Vagina (tissue), 2 donors: ENCODE results near the gene SLC22A5.

ENCODE experiments used
- CTCF ChIP-seq, 3 experiments: fragments of 450-650 bp in 2 of 3; fragments of 200-600 bp in 1 of 3; sonication (generic) in 1 of 3; IDR thresholded peaks; one replicate each; pipeline ENCODE4 v1.5.1; 2017 to 2019; ENCODE audit warnings: antibody characterized with exemption in 3 of 3, mild to moderate bottlenecking in 2 of 3, moderate library complexity in 2 of 3
- POLR2AphosphoS5 ChIP-seq, 2 donors: sonication (generic); formaldehyde crosslinking; IDR thresholded peaks; one replicate each; pipeline ENCODE4 v1.9.0; 2017; ENCODE audit warnings: antibody characterized with exemption in 2 of 2, mild to moderate bottlenecking in 2 of 2, low read depth in 1 of 2; ENCODE audit not compliant: insufficient read depth in 1 of 2

GRCh38 chr5:132417461-132417860 lies 48.0 kb downstream of the SLC22A5 start:
- TF ChIP-seq POLR2AphosphoS5 (IDR thresholded peaks at IDR 0.05; ENCODE audit: insufficient read depth in 1 of 2, low read depth in 1 of 2) (no peak), CTCF (IDR thresholded peaks at IDR 0.05) (no peak)
